GM12865 (cell line): ENCODE measurements around the gene LIN52.

ENCODE experiments used
- DNase-seq: peaks from one replicate; pipeline ENCODE4 v3.0.0; 2010; ENCODE audit warnings: low read depth
- H3K4me3 ChIP-seq: 2 replicates; pipeline ENCODE4 v1.5.1; 2011; ENCODE audit warnings: mild to moderate bottlenecking, low read depth, low read length, control low read depth
- CTCF ChIP-seq: IDR thresholded peaks from 2 replicates; pipeline ENCODE4 v1.5.1; 2011; ENCODE audit warnings: low read length, control low read depth, low read depth, inconsistent platforms; ENCODE audit not compliant: insufficient read depth; ENCODE audit errors: missing control alignments

Gene LIN52

GRCh38 chr14:74133833-74134481 is 49.2 kb downstream of the LIN52 start:
- no peak overlapping the region for H3K4me3 ChIP-seq
- DNase-seq: no peak
- TF ChIP-seq CTCF: no peak

GRCh38 chr14:74134484-74134883 is 49.7 kb downstream of the LIN52 start:
- TF ChIP-seq CTCF: no peak
- peak; percentile 2 for DNase-seq
- no peak overlapping the region for H3K4me3 ChIP-seq

- DNase-seq: no peak
- no peak for TF ChIP-seq CTCF
- no peak overlapping the region for H3K4me3 ChIP-seq
These were observed 50.7 kb downstream of the LIN52 start for GRCh38 chr14:74135426-74135825.

GRCh38 chr14:74140374-74140850 is 55.7 kb downstream of the LIN52 start:
- no peak for TF ChIP-seq CTCF
- H3K4me3 ChIP-seq: no peak overlapping the region
- peak; percentile 15 for DNase-seq

- no peak overlapping the region for H3K4me3 ChIP-seq
- DNase-seq: no peak
- no peak for TF ChIP-seq CTCF
These were observed 56.9 kb downstream of the LIN52 start for GRCh38 chr14:74141703-74142102.

GRCh38 chr14:74142523-74142922 is 57.8 kb downstream of the LIN52 start:
- no peak for TF ChIP-seq CTCF
- H3K4me3 ChIP-seq: no peak overlapping the region
- no peak for DNase-seq

GRCh38 chr14:74144789-74145188 is 60.0 kb downstream of the LIN52 start:
- no peak for TF ChIP-seq CTCF
- no peak for DNase-seq
- no peak overlapping the region for H3K4me3 ChIP-seq
